K562 (cell line): ENCODE measurements around the gene TRMT44. TPM values are rescaled to one million over a fixed set of nuclear protein-coding genes. Genes with fewer than 3 reads are reported as not detected.

Experiments
- BACH1 ChIP-seq: fragments of 200-800 bp; sonication (Bioruptor generic); IDR thresholded peaks from 2 replicates; pipeline ENCODE4 v1.6.1; 2016; ENCODE audit warnings: missing genetic modification characterization, missing compliant biosample characterization
- ELF1 ChIP-seq: fragments of 200-800 bp; sonication (Bioruptor generic); IDR thresholded peaks from 2 replicates; pipeline ENCODE4 v1.6.1; 2016; ENCODE audit warnings: missing genetic modification characterization, missing compliant biosample characterization
- KDM1A ChIP-seq, 2 experiments: fragments of 450-650 bp; IDR thresholded peaks; 2 replicates each; pipeline ENCODE4 v1.6.1; 2016; ENCODE audit warnings: mild to moderate bottlenecking in 2 of 2
- KDM2B ChIP-seq: fragments of 250-450 bp; sonication (Bioruptor Pico); IDR thresholded peaks from 2 replicates; pipeline ENCODE4 v1.8.0; 2021; ENCODE audit warnings: mild to moderate bottlenecking, moderate library complexity
- TBL1XR1 ChIP-seq, 2 experiments: IDR thresholded peaks; 2 replicates each; pipeline ENCODE4 v1.6.1; 2012; ENCODE audit warnings: improper control_type of control experiment in 2 of 2, low read length in 2 of 2, mild to moderate bottlenecking in 1 of 2
- TRIM24 ChIP-seq, 2 experiments: fragments of 450-650 bp; IDR thresholded peaks; 2 replicates each; pipeline ENCODE4 v1.6.1; 2016
- ZNF121 ChIP-seq: sonication (generic); formaldehyde crosslinking; conservative IDR thresholded peaks from 2 replicates; pipeline ENCODE4 v1.8.0; 2022; ENCODE audit warnings: missing genetic modification reagents
- ZNF79 ChIP-seq: fragments of 250-450 bp; sonication (Bioruptor Pico); IDR thresholded peaks from 2 replicates; pipeline ENCODE4 v1.4.0; 2020; ENCODE audit warnings: low read depth, mild to moderate bottlenecking, moderate library complexity
- polyA plus RNA-seq, 8 experiments: library from polyadenylated mRNA; depleted of rRNA in 4 of 8; stranded (reverse) in 5 of 8; unstranded in 3 of 8; fragments of >200 nt; fragmentation: Nextera tagmentation in 2 of 8; fragmentation: Illumina TruSeq in 1 of 8; extraction: Ambion mirVana in 2 of 8; extraction: Trizol in 1 of 8; gene quantifications; 2 replicates each; pipeline versions ENCODE4 v1.2.1 to v1.2.3, GENCODE V29; 2011 to 2014; ENCODE audit warnings: inconsistent platforms in 1 of 8, missing spikeins in 1 of 8
- total RNA-seq, 7 experiments: library from RNA; depleted of rRNA in 6 of 7; stranded (reverse); fragments of >200 nt in 6 of 7; fragmentation: Illumina TruSeq in 2 of 7; extraction: Trizol in 2 of 7; gene quantifications; 2 replicates each; pipeline versions ENCODE4 v1.2.1 to v1.2.3, GENCODE V29; 2011 to 2021; ENCODE audit warnings: low replicate concordance in 1 of 7
- TF ChIP-seq, protein P1 (sequence below): fragments of 150-350 bp; IDR thresholded peaks from 2 replicates; pipeline ENCODE4 v1.6.1; 2014; ENCODE audit warnings: low read depth, mild to moderate bottlenecking, low read length, borderline replicate concordance
- TF ChIP-seq, protein P2 (sequence below), 2 experiments: fragments of 450-650 bp; conservative IDR thresholded peaks; 2 replicates each; pipeline ENCODE4 v1.6.1; 2017; ENCODE audit warnings: mild to moderate bottlenecking in 2 of 2, moderate library complexity in 2 of 2
- TF ChIP-seq, protein P3 (sequence below): sonication (generic); formaldehyde crosslinking; IDR thresholded peaks from 2 replicates; pipeline ENCODE4 v1.8.1; 2023; ENCODE audit warnings: missing genetic modification reagents, mild to moderate bottlenecking, borderline replicate concordance
- TF ChIP-seq, protein P4 (sequence below): fragments of 250-450 bp; sonication (Bioruptor Pico); IDR thresholded peaks from 2 replicates; pipeline ENCODE4 v1.5.0; 2020; ENCODE audit warnings: mild to moderate bottlenecking
- TF ChIP-seq, protein P5 (sequence below): sonication (generic); formaldehyde crosslinking; IDR thresholded peaks from 2 replicates; pipeline ENCODE4 v1.8.0; 2023; ENCODE audit warnings: mild to moderate bottlenecking, missing genetic modification reagents

The TRMT44 gene
- total and polyA plus RNA-seq, 9 of the 15 experiments (the other 6 are each of a cell fraction or from before 2014, with no cell fraction given), result 1.2 to 18.6 (median 10.0) TPM

DNA sequence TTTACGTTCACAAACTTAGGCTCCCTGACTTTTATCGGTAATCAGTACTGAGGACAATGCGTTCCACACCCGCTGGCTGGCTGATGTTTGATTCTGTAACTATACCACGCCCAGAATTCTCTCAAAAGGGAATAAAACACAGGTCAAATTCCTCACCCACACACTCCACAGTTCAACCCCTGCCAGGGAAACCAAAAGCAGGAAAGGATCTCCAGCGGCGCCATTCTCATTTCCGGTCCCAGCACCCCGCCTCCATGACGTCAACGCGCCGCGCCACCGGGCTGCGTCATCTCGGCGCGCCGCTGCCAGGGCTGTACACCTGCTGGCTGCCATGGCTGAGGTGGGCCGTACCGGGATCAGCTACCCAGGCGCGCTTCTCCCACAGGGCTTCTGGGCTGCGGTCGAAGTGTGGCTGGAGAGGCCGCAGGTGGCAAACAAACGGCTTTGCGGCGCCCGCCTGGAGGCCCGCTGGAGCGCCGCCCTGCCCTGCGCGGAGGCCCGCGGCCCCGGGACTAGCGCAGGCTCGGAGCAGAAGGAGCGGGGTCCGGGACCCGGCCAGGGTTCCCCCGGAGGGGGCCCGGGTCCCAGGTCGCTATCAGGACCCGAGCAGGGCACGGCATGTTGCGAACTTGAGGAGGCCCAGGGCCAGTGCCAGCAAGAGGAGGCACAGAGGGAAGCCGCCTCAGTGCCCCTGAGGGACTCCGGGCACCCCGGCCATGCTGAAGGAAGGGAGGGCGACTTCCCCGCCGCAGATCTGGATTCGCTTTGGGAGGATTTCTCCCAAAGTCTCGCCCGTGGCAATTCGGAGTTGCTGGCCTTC is at the start of gene TRMT44, which contains the start of gene ACOX3 (continued):
- TF ChIP-seq, protein P1, sequence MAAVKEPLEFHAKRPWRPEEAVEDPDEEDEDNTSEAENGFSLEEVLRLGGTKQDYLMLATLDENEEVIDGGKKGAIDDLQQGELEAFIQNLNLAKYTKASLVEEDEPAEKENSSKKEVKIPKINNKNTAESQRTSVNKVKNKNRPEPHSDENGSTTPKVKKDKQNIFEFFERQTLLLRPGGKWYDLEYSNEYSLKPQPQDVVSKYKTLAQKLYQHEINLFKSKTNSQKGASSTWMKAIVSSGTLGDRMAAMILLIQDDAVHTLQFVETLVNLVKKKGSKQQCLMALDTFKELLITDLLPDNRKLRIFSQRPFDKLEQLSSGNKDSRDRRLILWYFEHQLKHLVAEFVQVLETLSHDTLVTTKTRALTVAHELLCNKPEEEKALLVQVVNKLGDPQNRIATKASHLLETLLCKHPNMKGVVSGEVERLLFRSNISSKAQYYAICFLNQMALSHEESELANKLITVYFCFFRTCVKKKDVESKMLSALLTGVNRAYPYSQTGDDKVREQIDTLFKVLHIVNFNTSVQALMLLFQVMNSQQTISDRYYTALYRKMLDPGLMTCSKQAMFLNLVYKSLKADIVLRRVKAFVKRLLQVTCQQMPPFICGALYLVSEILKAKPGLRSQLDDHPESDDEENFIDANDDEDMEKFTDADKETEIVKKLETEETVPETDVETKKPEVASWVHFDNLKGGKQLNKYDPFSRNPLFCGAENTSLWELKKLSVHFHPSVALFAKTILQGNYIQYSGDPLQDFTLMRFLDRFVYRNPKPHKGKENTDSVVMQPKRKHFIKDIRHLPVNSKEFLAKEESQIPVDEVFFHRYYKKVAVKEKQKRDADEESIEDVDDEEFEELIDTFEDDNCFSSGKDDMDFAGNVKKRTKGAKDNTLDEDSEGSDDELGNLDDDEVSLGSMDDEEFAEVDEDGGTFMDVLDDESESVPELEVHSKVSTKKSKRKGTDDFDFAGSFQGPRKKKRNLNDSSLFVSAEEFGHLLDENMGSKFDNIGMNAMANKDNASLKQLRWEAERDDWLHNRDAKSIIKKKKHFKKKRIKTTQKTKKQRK, result no peak; the same call in 1 of the 2 replicates
- no peak for TF ChIP-seq KDM1A (IDR thresholded peaks at IDR 0.05)
- TF ChIP-seq TRIM24 (IDR thresholded peaks at IDR 0.05), result no peak
- no peak for TF ChIP-seq KDM2B (CRISPR knock-in tag)
- TF ChIP-seq BACH1 (tag), result peak; percentile 35; the same call in 1 of the 2 replicates
- no peak for TF ChIP-seq ZNF121 (CRISPR knock-in tag)
- TF ChIP-seq, protein P2, sequence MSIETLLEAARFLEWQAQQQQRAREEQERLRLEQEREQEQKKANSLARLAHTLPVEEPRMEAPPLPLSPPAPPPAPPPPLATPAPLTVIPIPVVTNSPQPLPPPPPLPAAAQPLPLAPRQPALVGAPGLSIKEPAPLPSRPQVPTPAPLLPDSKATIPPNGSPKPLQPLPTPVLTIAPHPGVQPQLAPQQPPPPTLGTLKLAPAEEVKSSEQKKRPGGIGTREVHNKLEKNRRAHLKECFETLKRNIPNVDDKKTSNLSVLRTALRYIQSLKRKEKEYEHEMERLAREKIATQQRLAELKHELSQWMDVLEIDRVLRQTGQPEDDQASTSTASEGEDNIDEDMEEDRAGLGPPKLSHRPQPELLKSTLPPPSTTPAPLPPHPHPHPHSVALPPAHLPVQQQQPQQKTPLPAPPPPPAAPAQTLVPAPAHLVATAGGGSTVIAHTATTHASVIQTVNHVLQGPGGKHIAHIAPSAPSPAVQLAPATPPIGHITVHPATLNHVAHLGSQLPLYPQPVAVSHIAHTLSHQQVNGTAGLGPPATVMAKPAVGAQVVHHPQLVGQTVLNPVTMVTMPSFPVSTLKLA (conservative IDR thresholded peaks at IDR 0.05), result peak; percentile 75 to 92
- TF ChIP-seq ZNF79 (CRISPR knock-in tag), result no peak
- TF ChIP-seq, protein P3, sequence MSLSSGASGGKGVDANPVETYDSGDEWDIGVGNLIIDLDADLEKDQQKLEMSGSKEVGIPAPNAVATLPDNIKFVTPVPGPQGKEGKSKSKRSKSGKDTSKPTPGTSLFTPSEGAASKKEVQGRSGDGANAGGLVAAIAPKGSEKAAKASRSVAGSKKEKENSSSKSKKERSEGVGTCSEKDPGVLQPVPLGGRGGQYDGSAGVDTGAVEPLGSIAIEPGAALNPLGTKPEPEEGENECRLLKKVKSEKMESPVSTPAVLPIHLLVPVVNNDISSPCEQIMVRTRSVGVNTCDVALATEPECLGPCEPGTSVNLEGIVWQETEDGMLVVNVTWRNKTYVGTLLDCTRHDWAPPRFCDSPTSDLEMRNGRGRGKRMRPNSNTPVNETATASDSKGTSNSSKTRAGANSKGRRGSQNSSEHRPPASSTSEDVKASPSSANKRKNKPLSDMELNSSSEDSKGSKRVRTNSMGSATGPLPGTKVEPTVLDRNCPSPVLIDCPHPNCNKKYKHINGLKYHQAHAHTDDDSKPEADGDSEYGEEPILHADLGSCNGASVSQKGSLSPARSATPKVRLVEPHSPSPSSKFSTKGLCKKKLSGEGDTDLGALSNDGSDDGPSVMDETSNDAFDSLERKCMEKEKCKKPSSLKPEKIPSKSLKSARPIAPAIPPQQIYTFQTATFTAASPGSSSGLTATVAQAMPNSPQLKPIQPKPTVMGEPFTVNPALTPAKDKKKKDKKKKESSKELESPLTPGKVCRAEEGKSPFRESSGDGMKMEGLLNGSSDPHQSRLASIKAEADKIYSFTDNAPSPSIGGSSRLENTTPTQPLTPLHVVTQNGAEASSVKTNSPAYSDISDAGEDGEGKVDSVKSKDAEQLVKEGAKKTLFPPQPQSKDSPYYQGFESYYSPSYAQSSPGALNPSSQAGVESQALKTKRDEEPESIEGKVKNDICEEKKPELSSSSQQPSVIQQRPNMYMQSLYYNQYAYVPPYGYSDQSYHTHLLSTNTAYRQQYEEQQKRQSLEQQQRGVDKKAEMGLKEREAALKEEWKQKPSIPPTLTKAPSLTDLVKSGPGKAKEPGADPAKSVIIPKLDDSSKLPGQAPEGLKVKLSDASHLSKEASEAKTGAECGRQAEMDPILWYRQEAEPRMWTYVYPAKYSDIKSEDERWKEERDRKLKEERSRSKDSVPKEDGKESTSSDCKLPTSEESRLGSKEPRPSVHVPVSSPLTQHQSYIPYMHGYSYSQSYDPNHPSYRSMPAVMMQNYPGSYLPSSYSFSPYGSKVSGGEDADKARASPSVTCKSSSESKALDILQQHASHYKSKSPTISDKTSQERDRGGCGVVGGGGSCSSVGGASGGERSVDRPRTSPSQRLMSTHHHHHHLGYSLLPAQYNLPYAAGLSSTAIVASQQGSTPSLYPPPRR (CRISPR knock-in tag), result no peak
- TF ChIP-seq, protein P4, sequence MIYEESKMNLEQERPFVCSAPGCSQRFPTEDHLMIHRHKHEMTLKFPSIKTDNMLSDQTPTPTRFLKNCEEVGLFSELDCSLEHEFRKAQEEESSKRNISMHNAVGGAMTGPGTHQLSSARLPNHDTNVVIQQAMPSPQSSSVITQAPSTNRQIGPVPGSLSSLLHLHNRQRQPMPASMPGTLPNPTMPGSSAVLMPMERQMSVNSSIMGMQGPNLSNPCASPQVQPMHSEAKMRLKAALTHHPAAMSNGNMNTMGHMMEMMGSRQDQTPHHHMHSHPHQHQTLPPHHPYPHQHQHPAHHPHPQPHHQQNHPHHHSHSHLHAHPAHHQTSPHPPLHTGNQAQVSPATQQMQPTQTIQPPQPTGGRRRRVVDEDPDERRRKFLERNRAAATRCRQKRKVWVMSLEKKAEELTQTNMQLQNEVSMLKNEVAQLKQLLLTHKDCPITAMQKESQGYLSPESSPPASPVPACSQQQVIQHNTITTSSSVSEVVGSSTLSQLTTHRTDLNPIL (CRISPR knock-in tag), result no peak
- TF ChIP-seq, protein P5, sequence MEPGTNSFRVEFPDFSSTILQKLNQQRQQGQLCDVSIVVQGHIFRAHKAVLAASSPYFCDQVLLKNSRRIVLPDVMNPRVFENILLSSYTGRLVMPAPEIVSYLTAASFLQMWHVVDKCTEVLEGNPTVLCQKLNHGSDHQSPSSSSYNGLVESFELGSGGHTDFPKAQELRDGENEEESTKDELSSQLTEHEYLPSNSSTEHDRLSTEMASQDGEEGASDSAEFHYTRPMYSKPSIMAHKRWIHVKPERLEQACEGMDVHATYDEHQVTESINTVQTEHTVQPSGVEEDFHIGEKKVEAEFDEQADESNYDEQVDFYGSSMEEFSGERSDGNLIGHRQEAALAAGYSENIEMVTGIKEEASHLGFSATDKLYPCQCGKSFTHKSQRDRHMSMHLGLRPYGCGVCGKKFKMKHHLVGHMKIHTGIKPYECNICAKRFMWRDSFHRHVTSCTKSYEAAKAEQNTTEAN, result no peak
- peak; percentile 96 for TF ChIP-seq ELF1 (tag)
- peak in 1 of 2 experiments; percentile 99; a peak in 2 of 4 replicates for TF ChIP-seq TBL1XR1 (IDR thresholded peaks at IDR 0.05; ENCODE audit: low read length in 2 of 2)
